H9 (cell line): Measurements from ENCODE around the gene RAB40B. TPM values are rescaled to one million over a fixed set of nuclear protein-coding genes. Genes with fewer than 3 reads are reported as not detected.

Experiments
- DNase-seq: peaks from one replicate; pipeline ENCODE4 v3.0.0-alpha.2; 2017
- H2AFZ ChIP-seq: one replicate; pipeline ENCODE4 v1.6.1; 2013; ENCODE audit warnings: mild to moderate bottlenecking, low read length, control low read depth, moderate library complexity
- H2AK5ac ChIP-seq: 2 replicates; pipeline ENCODE4 v1.6.1; 2013; ENCODE audit warnings: low read length, control low read depth, mixed read lengths; ENCODE audit not compliant: insufficient read length
- H2BK120ac ChIP-seq: one replicate; pipeline ENCODE4 v1.6.1; 2013; ENCODE audit warnings: low read depth, mild to moderate bottlenecking, low read length, control low read depth, inconsistent platforms; ENCODE audit not compliant: poor library complexity, severe bottlenecking
- H2BK12ac ChIP-seq: 2 replicates; pipeline ENCODE4 v1.6.1; 2013; ENCODE audit warnings: low read length, control low read depth, mixed read lengths, low read depth; ENCODE audit not compliant: insufficient read length
- H2BK15ac ChIP-seq: 2 replicates; pipeline ENCODE4 v1.6.1; 2013; ENCODE audit warnings: low read depth, low read length, control low read depth
- H2BK20ac ChIP-seq: one replicate; pipeline ENCODE4 v1.6.1; 2013; ENCODE audit warnings: low read depth, mild to moderate bottlenecking, low read length, control low read depth, inconsistent platforms; ENCODE audit not compliant: poor library complexity, severe bottlenecking
- H2BK5ac ChIP-seq: 2 replicates; pipeline ENCODE4 v1.6.1; 2013; ENCODE audit warnings: low read length, control low read depth, mixed read lengths; ENCODE audit not compliant: insufficient read length
- H3K14ac ChIP-seq: 2 replicates; pipeline ENCODE4 v1.6.1; 2013; ENCODE audit warnings: low read length, control low read depth; ENCODE audit not compliant: insufficient read depth
- H3K18ac ChIP-seq: 2 replicates; pipeline ENCODE4 v1.6.1; 2013; ENCODE audit warnings: low read depth, mild to moderate bottlenecking, mixed read lengths, low read length, control low read depth; ENCODE audit not compliant: insufficient read length
- H3K23ac ChIP-seq: 2 replicates; pipeline ENCODE4 v1.6.1; 2013; ENCODE audit warnings: low read length, control low read depth, mixed read lengths, low read depth; ENCODE audit not compliant: insufficient read length
- H3K23me2 ChIP-seq: 2 replicates; pipeline ENCODE4 v1.6.1; 2013; ENCODE audit warnings: low read depth, mild to moderate bottlenecking, mixed read lengths, low read length, control low read depth; ENCODE audit not compliant: insufficient read length, poor library complexity, severe bottlenecking
- H3K27ac ChIP-seq: 2 replicates; pipeline ENCODE4 v1.5.1; 2013; ENCODE audit warnings: low read length, control low read depth, mixed read lengths, low read depth; ENCODE audit not compliant: insufficient read length
- H3K27me3 ChIP-seq: 2 replicates; pipeline ENCODE4 v1.6.1; 2013; ENCODE audit warnings: low read length, control low read depth, inconsistent platforms; ENCODE audit not compliant: insufficient read depth
- H3K4ac ChIP-seq: 2 replicates; pipeline ENCODE4 v1.6.1; 2013; ENCODE audit warnings: low read depth, mild to moderate bottlenecking, control low read depth, inconsistent platforms, low read length, moderate library complexity
- H3K4me1 ChIP-seq: 2 replicates; pipeline ENCODE4 v1.6.1; 2013; ENCODE audit warnings: low read length, control low read depth, inconsistent platforms; ENCODE audit not compliant: insufficient read depth
- H3K4me2 ChIP-seq: 2 replicates; pipeline ENCODE4 v1.6.1; 2013; ENCODE audit warnings: low read length, control low read depth, mixed read lengths; ENCODE audit not compliant: insufficient read length, insufficient read depth
- H3K56ac ChIP-seq: 2 replicates; pipeline ENCODE4 v1.6.1; 2013; ENCODE audit warnings: low read depth, mild to moderate bottlenecking, mixed read lengths, low read length, control low read depth; ENCODE audit not compliant: insufficient read length
- H3K79me1 ChIP-seq: 2 replicates; pipeline ENCODE4 v1.6.1; 2013; ENCODE audit warnings: low read depth, mild to moderate bottlenecking, moderate library complexity, low read length, control low read depth, inconsistent platforms; ENCODE audit not compliant: insufficient read depth, poor library complexity, severe bottlenecking
- H3K79me2 ChIP-seq: 2 replicates; pipeline ENCODE4 v1.6.1; 2013; ENCODE audit warnings: low read length, control low read depth, inconsistent platforms; ENCODE audit not compliant: insufficient read depth
- H3K9ac ChIP-seq: 2 replicates; pipeline ENCODE4 v1.6.1; 2013; ENCODE audit warnings: low read length, control low read depth, mixed read lengths; ENCODE audit not compliant: insufficient read length; ENCODE audit errors: extremely low read depth
- H3K9me3 ChIP-seq: one replicate; pipeline ENCODE4 v1.6.1; 2013; ENCODE audit warnings: low read depth, low read length, inconsistent platforms; ENCODE audit not compliant: control insufficient read depth
- H3T11ph ChIP-seq: one replicate; pipeline ENCODE4 v1.6.1; 2013; ENCODE audit warnings: mild to moderate bottlenecking, low read length, control low read depth, inconsistent platforms
- H4K20me1 ChIP-seq: one replicate; pipeline ENCODE4 v1.6.1; 2013; ENCODE audit not compliant: control insufficient read depth, insufficient read length, insufficient read depth
- H4K5ac ChIP-seq: 2 replicates; pipeline ENCODE4 v1.6.1; 2013; ENCODE audit warnings: low read depth, mild to moderate bottlenecking, mixed read lengths, low read length, control low read depth; ENCODE audit not compliant: insufficient read length
- H4K8ac ChIP-seq: replicated peaks from 2 replicates; pipeline ENCODE4 v1.6.1; 2013; ENCODE audit warnings: low read length, control low read depth, mixed read lengths, low read depth; ENCODE audit not compliant: insufficient read length
- H4K91ac ChIP-seq: 2 replicates; pipeline ENCODE4 v1.6.1; 2013; ENCODE audit warnings: low read depth, mild to moderate bottlenecking, moderate library complexity, mixed read lengths, low read length, control low read depth; ENCODE audit not compliant: insufficient read length
- H3K27ac Mint-ChIP-seq, 3 experiments: 2 replicates in 2 of 3; 3 replicates in 1 of 3; pipeline ENCODE4 v1.8.0; 2020 to 2021; ENCODE audit warnings: mixed read lengths in 3 of 3, mild to moderate bottlenecking in 1 of 3, moderate library complexity in 1 of 3
- H3K27me3 Mint-ChIP-seq: 2 replicates; pipeline ENCODE4 v1.8.0; 2021; ENCODE audit warnings: low read depth, mild to moderate bottlenecking, moderate library complexity, mixed read lengths
- H3K36me3 Mint-ChIP-seq, 3 experiments: 2 replicates in 2 of 3; 3 replicates in 1 of 3; pipeline ENCODE4 v1.8.0; 2020 to 2021; ENCODE audit warnings: low read depth in 3 of 3, mixed read lengths in 3 of 3; ENCODE audit not compliant: insufficient read depth in 1 of 3
- H3K4me1 Mint-ChIP-seq, 2 experiments: 2 replicates each; pipeline ENCODE4 v1.8.0; 2020; ENCODE audit warnings: mixed read lengths in 2 of 2
- H3K4me3 Mint-ChIP-seq, 2 experiments: 2 replicates in 1 of 2; 3 replicates in 1 of 2; pipeline ENCODE4 v1.8.0; 2020 to 2021; ENCODE audit warnings: mild to moderate bottlenecking in 2 of 2, mixed read lengths in 2 of 2, moderate library complexity in 1 of 2
- H3K9me3 Mint-ChIP-seq, 2 experiments: 2 replicates in 1 of 2; 3 replicates in 1 of 2; pipeline ENCODE4 v1.8.0; 2020; ENCODE audit warnings: mild to moderate bottlenecking in 2 of 2, mixed read lengths in 2 of 2, moderate library complexity in 1 of 2
- CTCF ChIP-seq: fragments of 200-600 bp; sonication (generic); conservative IDR thresholded peaks from 3 replicates; pipeline ENCODE4 v1.8.0; 2021; ENCODE audit warnings: antibody characterized with exemption, mild to moderate bottlenecking
- WGBS: extraction: QIAGEN DNeasy Blood & Tissue Kit; methylation state at CpG from one replicate; pipeline ENCODE4 v1.1.7; 2013; ENCODE audit warnings: missing lambda C conversion rate, low lambda C conversion rate, mixed read lengths; ENCODE audit not compliant: insufficient read length; ENCODE audit errors: extremely low coverage; 5-methylcytosine and 5-hydroxymethylcytosine counted together
- total RNA-seq: library from RNA; stranded (reverse); gene quantifications from 2 replicates; pipeline ENCODE4 v1.2.1, GENCODE V29; 2021

RAB40B gene
- total RNA-seq, 1 experiment from 2014 or later: 3.5 TPM

- no peak overlapping the region for H3K4me2 ChIP-seq
- no peak overlapping the region for H3K4ac ChIP-seq
- Mint-ChIP-seq H3K9me3 (peaks cover 11 to 12% of the 10 kb centered on the region in 2 experiments), H3K27me3 (no peaks in the 10 kb centered on the region; the same call in none of the 2 replicates), H3K27ac (peak overlapping the region in 1 of 3 experiments; percentile 72; a peak in 1 of 7 replicates), H3K4me1 (no peaks in the 10 kb centered on the region), H3K36me3 (peaks cover 0 to 3% (median 0%) of the 10 kb centered on the region in 3 experiments; a peak in 2 of 7 replicates), H3K4me3 (no peak overlapping the region)
- H3K18ac ChIP-seq: no peak overlapping the region
- no peaks in the 10 kb centered on the region for H3K9me3 ChIP-seq
- H3K79me1 ChIP-seq: no peaks in the 10 kb centered on the region
- no peak overlapping the region for H3K23ac ChIP-seq
- H2BK15ac ChIP-seq: no peak overlapping the region
- H3K4me1 ChIP-seq: no peaks in the 10 kb centered on the region
- TF ChIP-seq CTCF: no peak
- no peaks in the 10 kb centered on the region for H3K27me3 ChIP-seq
- no peak overlapping the region for H4K91ac ChIP-seq
- no peak overlapping the region for H3K9ac ChIP-seq
- H2AFZ ChIP-seq: no peak overlapping the region
- H2BK120ac ChIP-seq: no peak overlapping the region
- no peak overlapping the region for H3T11ph ChIP-seq
- H2BK5ac ChIP-seq: no peak overlapping the region
- no peak overlapping the region for H4K8ac ChIP-seq
- no CpG with 5 or more reads among the region's 23 CpGs for WGBS
- no peak overlapping the region for H4K5ac ChIP-seq
- no peaks in the 10 kb centered on the region for H4K20me1 ChIP-seq
- no peak for DNase-seq
- H3K79me2 ChIP-seq: no peaks in the 10 kb centered on the region; the same call in 1 of the 2 replicates
- no peak overlapping the region; the same call in 1 of the 2 replicates for H3K14ac ChIP-seq
- H2BK20ac ChIP-seq: no peak overlapping the region
- H2BK12ac ChIP-seq: no peak overlapping the region
- H3K56ac ChIP-seq: no peak overlapping the region
- H3K27ac ChIP-seq: no peak overlapping the region
- no peaks in the 10 kb centered on the region for H3K23me2 ChIP-seq
- no peak overlapping the region for H2AK5ac ChIP-seq
Observed at GRCh38 chr17:82677353-82677925, 21.1 kb downstream of the RAB40B start.
